ENCODE data around the gene LRTM2.
A peak's percentile ranks its signal among the peaks of the same experiment; 100 is the strongest.

LRTM2 gene

DNA sequence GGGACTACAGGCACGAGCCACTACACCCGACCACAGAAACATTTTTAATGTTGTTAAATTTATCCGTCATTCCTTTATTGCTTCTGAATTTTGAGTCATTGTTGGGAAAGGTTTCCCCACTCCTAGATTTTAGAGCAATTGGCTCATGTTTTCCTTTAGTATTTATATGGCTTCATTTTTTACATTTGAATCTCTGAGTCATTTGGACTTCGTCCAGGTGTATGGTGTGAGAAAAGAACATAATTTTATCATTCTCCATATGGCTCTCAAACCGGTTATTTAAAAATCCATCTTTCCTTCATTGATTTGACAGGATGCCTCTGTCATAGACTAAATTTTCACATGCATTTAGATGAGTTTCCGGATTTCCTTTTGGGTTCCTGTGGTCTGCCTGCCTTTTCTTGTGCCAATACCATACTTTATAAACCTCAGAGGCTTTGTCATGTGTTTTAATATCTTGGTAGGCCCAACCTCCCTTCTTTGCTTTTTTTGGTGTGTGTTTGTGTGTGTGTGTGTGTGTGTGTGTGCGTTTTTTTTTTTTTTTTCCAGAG, 30.9 kb downstream of the LRTM2 start:
- DNase-seq (ENCODE audit: low read depth, low spot score), result peak; percentile 54
- H3K4me3 ChIP-seq (ENCODE audit: low read length), result no peak overlapping the region

DNA sequence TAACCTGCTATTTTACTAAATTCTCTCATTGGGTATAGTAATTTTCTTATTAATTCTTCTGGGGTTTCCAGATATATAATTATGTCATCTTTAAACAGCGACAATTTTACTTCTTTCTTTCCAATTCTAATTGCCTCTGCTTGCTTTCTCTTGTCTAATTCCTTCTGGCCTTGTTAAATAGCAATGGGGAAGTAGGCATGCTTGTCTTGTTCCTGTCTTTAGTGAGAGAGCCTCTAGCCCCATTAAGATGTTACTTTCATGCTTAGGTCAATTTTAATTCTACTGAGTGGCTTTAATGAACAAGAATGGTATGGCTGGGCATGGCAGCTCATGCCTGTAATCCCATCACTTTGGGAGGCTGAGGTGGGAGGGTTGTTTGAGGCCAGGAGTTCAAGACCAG, 31.7 kb downstream of the LRTM2 start:
- H3K4me3 ChIP-seq (ENCODE audit: low read length), result no peak overlapping the region
- no peak for DNase-seq (ENCODE audit: low read depth, low spot score)

- no peak for DNase-seq (ENCODE audit: low read depth, low spot score)
- H3K4me3 ChIP-seq (ENCODE audit: low read length), result no peak overlapping the region
Measured at GRCh38 chr12:1853716-1854115, 33.4 kb downstream of the LRTM2 start.

DNA sequence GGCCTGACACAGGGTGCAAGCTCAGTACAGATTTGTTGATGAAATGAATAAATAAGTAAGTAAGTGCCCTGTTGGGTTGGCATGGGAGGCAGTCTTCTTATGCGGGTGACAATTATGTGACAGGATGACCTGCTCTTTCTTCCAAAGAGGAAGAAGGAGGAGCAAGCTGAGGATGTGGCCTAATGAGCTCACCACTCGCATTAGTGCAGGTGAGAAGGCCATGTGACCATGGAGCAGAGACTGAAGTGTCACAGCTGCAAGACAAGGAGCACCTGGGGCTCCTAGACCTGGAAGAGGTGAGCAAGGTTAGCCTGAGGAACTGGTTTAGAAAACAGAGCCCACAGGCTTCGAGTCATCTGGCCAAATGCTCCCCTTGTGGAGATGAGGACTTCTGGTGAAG, 34.9 kb downstream of the LRTM2 start:
- no peak overlapping the region for H3K4me3 ChIP-seq (ENCODE audit: low read length)
- DNase-seq (ENCODE audit: low read depth, low spot score), result peak; percentile 17

DNA sequence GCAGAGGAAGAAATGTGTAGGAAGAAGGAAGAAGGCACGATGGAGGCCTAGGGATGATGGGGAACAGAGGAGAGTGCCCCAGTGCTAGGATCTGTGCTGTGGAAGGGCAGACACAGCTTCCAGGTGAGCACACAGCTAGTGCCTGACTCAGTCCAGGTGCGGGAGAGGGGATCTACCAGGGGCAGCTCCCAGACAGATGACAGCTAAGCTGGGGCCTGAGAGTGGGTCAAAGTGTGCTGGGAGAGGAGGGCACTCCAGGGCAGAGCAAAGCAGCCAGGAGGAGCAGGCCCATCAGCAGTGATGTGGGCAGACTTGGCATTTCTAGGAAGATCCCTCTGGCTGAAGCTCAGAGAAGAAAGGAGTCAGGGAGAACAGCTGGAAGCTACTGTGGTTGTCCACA, 36.7 kb downstream of the LRTM2 start:
- no peak for DNase-seq (ENCODE audit: low read depth, low spot score)
- H3K4me3 ChIP-seq (ENCODE audit: low read length), result no peak overlapping the region

DNA sequence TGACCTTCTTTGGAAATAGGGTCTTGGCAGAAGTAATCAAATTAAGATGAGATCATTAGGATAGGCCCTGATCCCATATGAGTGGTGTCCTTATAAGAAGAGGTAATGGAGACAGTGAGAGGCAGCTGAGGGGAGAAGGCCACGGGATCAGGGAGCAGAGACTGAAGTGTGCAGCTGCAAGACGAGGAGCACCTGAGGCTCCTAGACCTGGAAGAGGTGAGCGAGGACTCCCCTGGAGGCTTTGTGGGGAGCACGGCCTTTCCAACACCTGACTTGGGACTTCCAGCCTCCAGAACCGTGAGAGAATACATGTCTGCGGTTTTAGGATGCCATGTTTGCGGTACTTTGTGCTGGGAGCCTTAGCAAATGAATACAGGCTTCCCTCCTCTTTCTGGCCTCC, 37.5 kb downstream of the LRTM2 start:
- DNase-seq (ENCODE audit: low read depth, low spot score), result no peak
- no peak overlapping the region for H3K4me3 ChIP-seq (ENCODE audit: low read length)

DNA sequence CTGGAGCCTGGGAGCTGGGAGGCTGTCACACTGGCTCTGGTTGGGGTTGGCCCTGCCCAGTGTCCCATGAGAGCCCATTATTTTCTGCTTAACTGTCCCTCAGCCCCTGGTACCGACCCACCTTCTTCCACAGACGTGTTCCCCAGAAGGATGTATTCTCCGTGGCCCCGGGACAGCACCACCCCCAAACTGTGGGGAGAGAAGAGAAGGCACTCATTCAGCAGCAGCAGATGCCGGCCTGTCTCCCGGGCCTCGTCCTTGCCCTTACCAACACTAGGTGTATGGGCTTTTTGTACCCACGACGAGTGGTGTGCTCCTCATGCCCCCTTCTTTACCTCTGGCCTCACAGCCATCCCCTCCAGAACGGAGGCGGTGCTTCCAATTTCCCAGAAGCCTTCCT, 38.1 kb downstream of the LRTM2 start:
- DNase-seq (ENCODE audit: low read depth, low spot score), result no peak
- H3K4me3 ChIP-seq (ENCODE audit: low read length), result no peak overlapping the region

DNA sequence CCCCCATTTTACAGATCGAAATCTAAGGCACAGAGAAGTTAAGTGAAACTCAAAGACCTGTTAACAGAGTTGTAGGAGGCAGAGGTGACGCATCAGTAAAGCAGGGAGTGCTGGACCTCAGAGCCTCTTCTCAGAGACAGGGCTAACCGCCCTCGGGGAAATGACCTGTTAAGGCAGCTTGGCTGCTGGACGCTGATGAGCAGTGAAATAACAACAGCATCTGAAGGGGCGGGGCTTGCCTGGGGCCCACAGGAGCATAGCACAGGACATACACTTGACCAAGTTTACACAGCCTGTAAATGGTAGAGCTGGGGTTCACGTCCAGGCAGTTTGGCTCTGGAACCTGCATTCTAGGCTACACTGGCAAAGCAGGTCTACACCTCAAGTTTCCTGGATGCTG, 39.3 kb downstream of the LRTM2 start:
- H3K4me3 ChIP-seq (ENCODE audit: low read length), result no peak overlapping the region
- DNase-seq (ENCODE audit: low read depth, low spot score), result no peak

- DNase-seq (ENCODE audit: low read depth, low spot score), result no peak
- H3K4me3 ChIP-seq (ENCODE audit: low read length), result no peak overlapping the region
Measured at GRCh38 chr12:1862973-1863372, 42.6 kb downstream of the LRTM2 start.

- DNase-seq (ENCODE audit: low read depth, low spot score), result no peak
- H3K4me3 ChIP-seq (ENCODE audit: low read length), result no peak overlapping the region
Measured at GRCh38 chr12:1863823-1864222, 43.5 kb downstream of the LRTM2 start.

GRCh38 chr12:1864456-1864855, 44.1 kb downstream of the LRTM2 start:
- DNase-seq (ENCODE audit: low read depth, low spot score), result no peak
- no peak overlapping the region for H3K4me3 ChIP-seq (ENCODE audit: low read length)

DNA sequence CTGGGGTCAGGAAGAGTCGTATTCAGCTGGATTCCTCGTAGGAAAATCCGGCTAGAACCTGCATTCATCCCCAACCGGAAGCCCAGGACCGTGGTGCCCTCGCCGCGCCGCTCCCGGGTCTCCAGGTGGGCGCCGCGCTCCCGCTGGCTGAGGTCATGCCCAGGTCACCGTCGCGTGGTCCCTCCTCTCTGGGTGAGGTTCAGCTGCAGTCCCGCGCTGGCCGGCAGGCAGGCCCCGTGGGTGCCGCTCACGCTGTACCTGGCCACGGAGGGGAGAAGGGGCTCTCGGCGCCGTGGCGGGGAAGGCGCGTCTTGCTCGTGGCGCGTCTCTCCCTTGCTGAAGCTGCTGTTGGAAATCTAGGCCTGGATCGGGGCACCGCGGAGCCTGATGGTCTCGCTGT, 44.5 kb downstream of the LRTM2 start:
- H3K4me3 ChIP-seq (ENCODE audit: low read length), result no peak overlapping the region
- no peak for DNase-seq (ENCODE audit: low read depth, low spot score)

DNA sequence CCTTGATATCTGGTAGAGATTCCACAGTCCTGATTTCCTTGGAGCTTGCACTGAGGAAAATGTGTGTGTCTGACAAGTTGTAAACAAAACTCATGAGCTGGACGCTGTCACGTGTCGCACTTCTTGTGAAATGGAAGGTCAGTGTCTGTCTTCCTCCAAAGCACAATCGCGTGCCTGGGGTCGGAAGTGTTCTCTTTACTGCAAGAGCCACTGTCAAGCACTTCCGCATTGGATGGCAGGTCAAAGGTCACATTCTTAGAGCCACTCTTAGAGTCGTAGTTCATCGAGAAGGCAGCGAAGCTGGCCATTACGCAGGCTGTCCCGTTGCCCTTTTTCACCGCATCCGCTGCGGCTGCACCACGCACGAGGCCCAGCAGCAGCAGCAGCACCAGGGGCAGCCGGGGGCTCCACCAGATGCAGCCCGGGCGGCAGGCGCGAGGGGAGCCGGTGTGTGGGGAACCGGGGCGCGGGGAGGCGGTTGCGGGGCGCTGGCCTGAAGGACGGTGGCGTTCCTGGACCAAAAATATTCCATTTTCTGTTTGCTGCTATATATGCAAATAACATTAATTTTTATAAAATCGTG, 45.0 kb downstream of the LRTM2 start:
- H3K4me3 ChIP-seq (ENCODE audit: low read length), result no peak overlapping the region
- no peak for DNase-seq (ENCODE audit: low read depth, low spot score)

- DNase-seq (ENCODE audit: low read depth, low spot score), result no peak
- H3K4me3 ChIP-seq (ENCODE audit: low read length), result no peak overlapping the region
Measured at GRCh38 chr12:1869145-1869544, 48.8 kb downstream of the LRTM2 start.

GRCh38 chr12:1870086-1870485, 49.7 kb downstream of the LRTM2 start:
- no peak for DNase-seq (ENCODE audit: low read depth, low spot score)
- no peak overlapping the region for H3K4me3 ChIP-seq (ENCODE audit: low read length)

- no peak for DNase-seq (ENCODE audit: low read depth, low spot score)
- H3K4me3 ChIP-seq (ENCODE audit: low read length), result no peak overlapping the region
Measured at GRCh38 chr12:1870998-1871917, 50.9 kb downstream of the LRTM2 start.

- no peak for DNase-seq (ENCODE audit: low read depth, low spot score)
Measured at GRCh38 chr12:1872001-1872400, 51.6 kb downstream of the LRTM2 start.

GRCh38 chr12:1872448-1872847, 52.1 kb downstream of the LRTM2 start:
- H3K4me3 ChIP-seq (ENCODE audit: low read length), result no peak overlapping the region
- DNase-seq (ENCODE audit: low read depth, low spot score), result no peak

More at GRCh38 chr12:1872001-1872400, 51.6 kb downstream of the LRTM2 start:
- no peak overlapping the region for H3K4me3 ChIP-seq (ENCODE audit: low read length)

- H3K4me3 ChIP-seq (ENCODE audit: low read length), result no peak overlapping the region
- DNase-seq (ENCODE audit: low read depth, low spot score), result no peak
Measured at GRCh38 chr12:1873531-1874510, 53.5 kb downstream of the LRTM2 start.
